ENCODE measurements around the gene UBFD1. TPM values are rescaled to one million over a fixed set of nuclear protein-coding genes. Genes with fewer than 3 reads are reported as not detected.

The UBFD1 gene
- total and polyA plus RNA-seq, 2 of the 8 experiments (the other 6 are each of a cell fraction or from before 2014, with no cell fraction given), result 66.3 to 106 TPM

GRCh38 chr16:23564575-23565363 is 7.2 kb downstream of the UBFD1 start:
- H3K23ac ChIP-seq (ENCODE audit: insufficient read length), result no peak overlapping the region
- H3K9ac ChIP-seq (replicated peaks in 1 of 4; ENCODE audit: extremely low read depth in 1 of 4, low read depth in 3 of 4, low read length in 3 of 4), result no peak overlapping the region
- ChIA-PET CTCF (ENCODE audit: partially characterized antibody) (interaction anchor here (1.1 kb wide), 1 partner anchor 32 kb away, joined by 3 read pairs; no protein-coding TSS in a partner anchor), POLR2A (ENCODE audit: partially characterized antibody) (interaction anchor here (0.5 to 0.6 kb wide), 2 partner anchors 11 to 935 kb away, joined by 3 read pairs; no protein-coding TSS in a partner anchor)
- H4K8ac ChIP-seq (ENCODE audit: extremely low read depth, insufficient read depth, low read length), result no peak overlapping the region
- H3K4me2 ChIP-seq (ENCODE audit: insufficient read depth in 1 of 2, low read depth in 2 of 2, low read length in 2 of 2), result no peak overlapping the region
- H4K5ac ChIP-seq (ENCODE audit: insufficient read length, low read depth, low read length), result no peak overlapping the region
- no peak overlapping the region for H2BK12ac ChIP-seq (ENCODE audit: low read depth, low read length)
- no peaks in the 10 kb centered on the region for H3K27me3 ChIP-seq (replicated peaks in 1 of 4; ENCODE audit: control insufficient read depth in 3 of 4, extremely low read depth in 1 of 4, insufficient read depth in 3 of 4, low read length in 3 of 4)
- no peaks in the 10 kb centered on the region for H3K23me2 ChIP-seq (ENCODE audit: low read depth, low read length)
- H3K56ac ChIP-seq (replicated peaks; ENCODE audit: insufficient read length, low read depth, low read length), result no peak overlapping the region
- no peak overlapping the region for H2BK15ac ChIP-seq (ENCODE audit: low read length)
- H3K18ac ChIP-seq (ENCODE audit: extremely low read depth, low read length), result no peak overlapping the region
- no peak overlapping the region for H2BK120ac ChIP-seq (replicated peaks; ENCODE audit: low read depth, low read length)
- no peak overlapping the region for H3K14ac ChIP-seq (ENCODE audit: insufficient read length)
- 91% methylated on average over 9 of the region's 9 CpGs; no CpG with 5 or more reads in 1 of the 2 experiments for WGBS, 2 experiments (ENCODE audit: extremely low coverage in 1 of 2, insufficient coverage in 1 of 2, insufficient read length in 1 of 2, insufficient replicate concordance in 2 of 2, low coverage in 1 of 2, low lambda C conversion rate in 2 of 2, missing lambda C conversion rate in 1 of 2)
- H3K79me2 ChIP-seq (ENCODE audit: control insufficient read depth in 1 of 2, insufficient read depth in 2 of 2, low read length in 2 of 2), result peaks cover 0 to 18% of the 10 kb centered on the region in 2 experiments; a peak in 3 of 4 replicates
- H2AFZ ChIP-seq (ENCODE audit: low read length), result no peak overlapping the region
- H3K79me1 ChIP-seq (ENCODE audit: low read depth, low read length), result no peaks in the 10 kb centered on the region
- H4K91ac ChIP-seq (replicated peaks; ENCODE audit: insufficient read length, low read length), result no peak overlapping the region
- H3K36me3 ChIP-seq (ENCODE audit: control insufficient read depth in 2 of 4, insufficient read depth in 4 of 4, low read length in 3 of 4), result peaks cover 36 to 85% (median 75%) of the 10 kb centered on the region in 4 experiments
- FAIRE-seq (no peak), DNase-seq (ENCODE audit: low read depth in 1 of 2, low spot score in 2 of 2) (no peak)
- H2BK5ac ChIP-seq (ENCODE audit: low read depth, low read length), result no peak overlapping the region
- H3K4me1 ChIP-seq (replicated peaks in 1 of 4; ENCODE audit: control insufficient read depth in 3 of 4, insufficient read depth in 4 of 4, low read length in 3 of 4), result no peaks in the 10 kb centered on the region
- H3K27ac ChIP-seq (ENCODE audit: low read depth, low read length), result no peak overlapping the region
- peaks cover 0 to 6% of the 10 kb centered on the region in 2 experiments for H4K20me1 ChIP-seq (replicated peaks in 1 of 2; ENCODE audit: control insufficient read depth in 1 of 2, insufficient read depth in 2 of 2, low read length in 2 of 2)
- TF ChIP-seq FOSL1 (IDR thresholded peaks at IDR 0.05; ENCODE audit: insufficient read depth, low read depth, low read length) (no peak), RFX5 (IDR thresholded peaks at IDR 0.05; ENCODE audit: borderline replicate concordance, low read depth, low read length) (no peak), POLR2A (IDR thresholded peaks at IDR 0.05; ENCODE audit: control extremely low read depth in 1 of 2, low read depth in 2 of 2, low read length in 2 of 2) (no peak), JUN (IDR thresholded peaks at IDR 0.05; ENCODE audit: low read depth, low read length) (no peak), CBX8 (IDR thresholded peaks at IDR 0.05; ENCODE audit: borderline replicate concordance, low read depth, low read length) (no peak), RBBP5 (IDR thresholded peaks at IDR 0.05; ENCODE audit: borderline replicate concordance, low read depth, low read length) (no peak), TAF7 (optimal IDR thresholded peaks at IDR 0.05; ENCODE audit: borderline replicate concordance, low read depth, low read length) (no peak)
- no peak overlapping the region for H2BK20ac ChIP-seq (ENCODE audit: low read length)
- H3K4me3 ChIP-seq (ENCODE audit: extremely low read depth in 1 of 4, insufficient read depth in 2 of 4, low read depth in 3 of 4, low read length in 4 of 4), result no peak overlapping the region
- H2AK5ac ChIP-seq (ENCODE audit: low read depth, low read length), result no peak overlapping the region
- H3K4ac ChIP-seq (replicated peaks; ENCODE audit: insufficient read length, low read depth, low read length), result no peak overlapping the region
- H3K9me3 ChIP-seq (ENCODE audit: insufficient read depth in 2 of 2, low read depth in 1 of 2, low read length in 1 of 2), result no peaks in the 10 kb centered on the region

All from H1 (cell line).